ENCODE data around the gene SERPINA1. TPM values are rescaled to one million over a fixed set of nuclear protein-coding genes. Genes with fewer than 3 reads are reported as not detected.

SERPINA1 gene
- total and polyA plus RNA-seq, 2 donors (not counting 1 experiment from before 2014, with no cell fraction given): 0.39 TPM; not detected in 1

DNA sequence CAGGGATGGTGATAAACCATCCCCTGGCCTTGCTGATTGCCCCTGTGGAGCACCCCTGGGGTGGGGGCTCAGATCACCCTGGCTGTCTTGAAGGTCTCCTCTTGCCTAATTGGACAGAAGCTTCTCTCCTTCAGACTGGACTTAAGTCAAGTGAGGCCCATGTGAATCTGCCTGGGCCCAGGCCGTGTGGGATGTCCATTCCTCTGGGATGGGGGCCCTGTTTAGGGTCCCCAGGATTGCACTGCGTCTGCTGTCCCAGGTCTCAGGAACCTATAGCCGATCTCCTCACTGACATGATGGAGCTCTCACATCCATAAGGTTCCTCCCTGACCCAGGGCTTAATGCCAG is 20.2 kb downstream of the SERPINA1 start:
- no peak for TF ChIP-seq EZH2 (IDR thresholded peaks at IDR 0.05; ENCODE audit: low read length, missing control alignments)
- TF ChIP-seq, protein P1, sequence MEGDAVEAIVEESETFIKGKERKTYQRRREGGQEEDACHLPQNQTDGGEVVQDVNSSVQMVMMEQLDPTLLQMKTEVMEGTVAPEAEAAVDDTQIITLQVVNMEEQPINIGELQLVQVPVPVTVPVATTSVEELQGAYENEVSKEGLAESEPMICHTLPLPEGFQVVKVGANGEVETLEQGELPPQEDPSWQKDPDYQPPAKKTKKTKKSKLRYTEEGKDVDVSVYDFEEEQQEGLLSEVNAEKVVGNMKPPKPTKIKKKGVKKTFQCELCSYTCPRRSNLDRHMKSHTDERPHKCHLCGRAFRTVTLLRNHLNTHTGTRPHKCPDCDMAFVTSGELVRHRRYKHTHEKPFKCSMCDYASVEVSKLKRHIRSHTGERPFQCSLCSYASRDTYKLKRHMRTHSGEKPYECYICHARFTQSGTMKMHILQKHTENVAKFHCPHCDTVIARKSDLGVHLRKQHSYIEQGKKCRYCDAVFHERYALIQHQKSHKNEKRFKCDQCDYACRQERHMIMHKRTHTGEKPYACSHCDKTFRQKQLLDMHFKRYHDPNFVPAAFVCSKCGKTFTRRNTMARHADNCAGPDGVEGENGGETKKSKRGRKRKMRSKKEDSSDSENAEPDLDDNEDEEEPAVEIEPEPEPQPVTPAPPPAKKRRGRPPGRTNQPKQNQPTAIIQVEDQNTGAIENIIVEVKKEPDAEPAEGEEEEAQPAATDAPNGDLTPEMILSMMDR (conservative IDR thresholded peaks at IDR 0.05 in 1 of 2, IDR thresholded peaks at IDR 0.05 in 1 of 2; ENCODE audit: low read depth in 1 of 2, low read length in 2 of 2): no peak
- H2AFZ ChIP-seq (ENCODE audit: low read length): no peak overlapping the region
- no peaks in the 10 kb centered on the region for H4K20me1 ChIP-seq (ENCODE audit: control insufficient read depth, extremely low read depth, insufficient read depth, low read length)
- H3K27me3 ChIP-seq (ENCODE audit: control insufficient read depth, insufficient read depth, low read length): no peaks in the 10 kb centered on the region
- DNase-seq (ENCODE audit: low read depth in 2 of 2): no peak
- no peaks in the 10 kb centered on the region for H3K79me2 ChIP-seq (ENCODE audit: control insufficient read depth, insufficient read depth, low read length)
- no peaks in the 10 kb centered on the region for H3K4me1 ChIP-seq (ENCODE audit: control insufficient read depth, extremely low read depth, insufficient read depth, low read length)
- no peak overlapping the region for H3K27ac ChIP-seq (ENCODE audit: insufficient read depth, low read length)
- no peak overlapping the region for H3K4me2 ChIP-seq (ENCODE audit: extremely low read depth, insufficient read depth, low read length)
- no peaks in the 10 kb centered on the region for H3K9me3 ChIP-seq (ENCODE audit: control insufficient read depth, insufficient read depth, low read depth, low read length)
- H3K36me3 ChIP-seq (ENCODE audit: control insufficient read depth, insufficient read depth, low read length): no peaks in the 10 kb centered on the region
- H3K4me3 ChIP-seq (replicated peaks in 1 of 4; ENCODE audit: control extremely low read depth in 1 of 4, insufficient read depth in 1 of 4, low read depth in 3 of 4, low read length in 4 of 4): no peak overlapping the region
- H3K9ac ChIP-seq (ENCODE audit: insufficient read depth, low read length): no peak overlapping the region

DNA sequence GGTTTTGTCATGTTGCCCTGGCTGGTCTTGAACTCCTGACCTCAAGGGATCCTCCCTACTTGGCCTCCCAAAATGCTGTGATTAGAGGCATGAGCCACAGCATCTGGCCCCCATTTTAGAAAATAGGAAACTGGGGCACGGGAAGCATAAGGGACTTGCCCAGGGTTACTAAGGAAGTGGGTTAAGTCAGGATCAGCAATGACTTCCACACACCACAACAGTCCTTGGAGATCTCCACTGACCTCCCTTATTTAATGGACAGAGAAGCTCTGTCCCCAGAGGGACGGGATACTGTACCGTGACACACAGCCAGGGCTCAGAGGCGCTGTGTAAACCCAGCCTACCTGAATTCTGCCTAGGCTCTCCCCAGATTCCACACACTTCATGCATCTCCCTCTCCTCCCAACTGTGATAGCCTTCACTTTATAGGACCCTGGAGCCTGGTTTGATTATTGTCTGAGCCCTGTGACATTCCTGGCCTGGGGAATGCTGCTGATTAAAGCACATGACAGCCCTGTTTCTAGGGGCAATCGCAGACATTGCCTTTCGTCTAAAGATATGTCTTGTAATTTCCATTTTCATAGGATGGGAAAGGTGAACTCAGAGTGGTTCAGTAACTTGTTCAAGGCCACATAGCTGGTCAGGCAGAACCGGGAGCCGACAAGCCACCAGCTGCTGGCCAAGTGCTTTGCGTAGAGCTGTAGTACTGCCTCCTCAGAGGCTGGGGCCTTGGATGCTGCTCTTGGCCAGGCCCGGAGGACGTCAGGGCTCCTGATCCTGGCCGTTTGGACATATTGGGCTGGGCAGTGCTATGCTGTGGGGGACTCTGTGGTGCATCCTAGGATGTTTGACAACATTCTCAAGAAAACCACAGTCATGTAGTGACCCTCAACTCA is 20.8 kb downstream of the SERPINA1 start:
- no peaks in the 10 kb centered on the region for H3K9me3 ChIP-seq (ENCODE audit: control insufficient read depth, insufficient read depth, low read depth, low read length)
- H3K4me1 ChIP-seq (ENCODE audit: control insufficient read depth, extremely low read depth, insufficient read depth, low read length): no peaks in the 10 kb centered on the region
- no peak overlapping the region for H3K9ac ChIP-seq (ENCODE audit: insufficient read depth, low read length)
- H3K27me3 ChIP-seq (ENCODE audit: control insufficient read depth, insufficient read depth, low read length): no peaks in the 10 kb centered on the region
- no peaks in the 10 kb centered on the region for H4K20me1 ChIP-seq (ENCODE audit: control insufficient read depth, extremely low read depth, insufficient read depth, low read length)
- no peak overlapping the region for H3K4me3 ChIP-seq (replicated peaks in 1 of 4; ENCODE audit: control extremely low read depth in 1 of 4, insufficient read depth in 1 of 4, low read depth in 3 of 4, low read length in 4 of 4)
- no peak for TF ChIP-seq EZH2 (IDR thresholded peaks at IDR 0.05; ENCODE audit: low read length, missing control alignments)
- TF ChIP-seq, protein P1 (conservative IDR thresholded peaks at IDR 0.05 in 1 of 2, IDR thresholded peaks at IDR 0.05 in 1 of 2; ENCODE audit: low read depth in 1 of 2, low read length in 2 of 2): no peak
- H3K79me2 ChIP-seq (ENCODE audit: control insufficient read depth, insufficient read depth, low read length): no peaks in the 10 kb centered on the region
- no peak overlapping the region for H3K4me2 ChIP-seq (ENCODE audit: extremely low read depth, insufficient read depth, low read length)
- H3K36me3 ChIP-seq (ENCODE audit: control insufficient read depth, insufficient read depth, low read length): no peaks in the 10 kb centered on the region
- no peak overlapping the region for H2AFZ ChIP-seq (ENCODE audit: low read length)
- H3K27ac ChIP-seq (ENCODE audit: insufficient read depth, low read length): no peak overlapping the region
- no peak for DNase-seq (ENCODE audit: low read depth in 2 of 2)

DNA sequence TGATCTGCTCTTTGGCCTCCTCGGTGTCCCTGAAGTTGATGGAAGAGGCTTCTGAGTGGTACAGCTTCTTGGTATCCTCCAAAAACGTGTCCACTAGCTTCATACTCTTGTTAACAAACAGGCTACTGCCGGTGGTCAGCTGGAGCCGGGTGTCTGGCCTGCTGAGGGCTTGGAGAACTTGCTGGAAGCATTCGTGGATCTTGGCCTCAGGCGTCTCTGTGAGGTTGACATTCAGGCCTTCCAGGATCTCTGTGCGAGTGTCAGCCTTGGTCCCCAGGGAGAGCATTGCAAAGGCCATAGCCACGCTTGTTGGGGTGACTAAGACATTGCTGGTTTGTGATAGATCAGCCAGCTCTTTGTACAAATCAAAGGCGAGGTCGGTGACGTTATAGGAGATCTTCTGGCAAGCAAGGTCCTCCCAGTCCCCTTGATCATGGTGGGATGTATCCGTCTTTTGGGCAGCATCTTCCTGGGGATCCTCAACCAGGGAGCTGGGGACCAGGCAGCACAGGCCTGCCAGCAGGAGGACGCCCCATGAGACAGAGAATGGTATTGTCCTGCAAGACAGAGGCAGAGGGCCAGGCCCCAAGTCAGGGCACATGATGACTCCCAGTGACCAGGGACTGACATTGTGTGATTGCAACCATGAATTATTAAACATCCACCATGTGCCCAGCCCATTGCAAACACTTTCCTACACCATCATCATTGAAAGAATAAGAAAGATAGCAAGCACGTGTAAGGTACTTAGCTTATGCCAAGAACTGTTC is 22.1 kb downstream of the SERPINA1 start, which contains the start of gene SERPINA2:
SERPINA2 (minus strand) TSS at position 553 of the 770 bp plus-strand sequence.
- Histone ChIP-seq H3K27ac (ENCODE audit: insufficient read depth, low read length) (no peak within 1 kb of the TSS), H3K4me2 (ENCODE audit: extremely low read depth, insufficient read depth, low read length) (no peak within 1 kb of the TSS), H3K4me3 (replicated peaks in 1 of 4; ENCODE audit: control extremely low read depth in 1 of 4, insufficient read depth in 1 of 4, low read depth in 3 of 4, low read length in 4 of 4) (no peak within 1 kb of the TSS), H3K9ac (ENCODE audit: insufficient read depth, low read length) (no peak within 1 kb of the TSS), H2AFZ (ENCODE audit: low read length) (no peak within 1 kb of the TSS), H3K9me3 (ENCODE audit: control insufficient read depth, insufficient read depth, low read depth, low read length) (no peaks in the 10 kb centered on the region), H4K20me1 (ENCODE audit: control insufficient read depth, extremely low read depth, insufficient read depth, low read length) (no peaks in the 10 kb centered on the region), H3K79me2 (ENCODE audit: control insufficient read depth, insufficient read depth, low read length) (no peaks in the 10 kb centered on the region), H3K4me1 (ENCODE audit: control insufficient read depth, extremely low read depth, insufficient read depth, low read length) (no peaks in the 10 kb centered on the region), H3K27me3 (ENCODE audit: control insufficient read depth, insufficient read depth, low read length) (no peaks in the 10 kb centered on the region), H3K36me3 (ENCODE audit: control insufficient read depth, insufficient read depth, low read length) (no peaks in the 10 kb centered on the region)
- TF ChIP-seq, protein P1 (conservative IDR thresholded peaks at IDR 0.05 in 1 of 2, IDR thresholded peaks at IDR 0.05 in 1 of 2; ENCODE audit: low read depth in 1 of 2, low read length in 2 of 2): no peak
- TF ChIP-seq EZH2 (IDR thresholded peaks at IDR 0.05; ENCODE audit: low read length, missing control alignments): no peak
- DNase-seq (ENCODE audit: low read depth in 2 of 2): no peak
